Measurements from ENCODE around the gene MEDAG. TPM values are rescaled to one million over a fixed set of nuclear protein-coding genes. Genes with fewer than 3 reads are reported as not detected.
A peak's percentile ranks its signal among the peaks of the same experiment; 100 is the strongest.
"Not testable (repeated sequence)": the region's sequence is repeated elsewhere in the genome, so short reads cannot be mapped to it uniquely, and the experiment has no call there.

MEDAG gene
- polyA plus RNA-seq, 4 donors, result 0.34 to 21.4 (median 1.6) TPM

GRCh38 chr13:30923418-30923817 is 17.3 kb downstream of the MEDAG start:
- WGBS, 3 donors, result 75 to 98% (median 76%) methylated on average over 1 of the region's 1 CpG
- H3K27ac ChIP-seq (ENCODE audit: low read depth in 1 of 3, low read length in 2 of 3), result no peak overlapping the region
- no peak for FAIRE-seq

GRCh38 chr13:30924721-30925120 is 18.6 kb downstream of the MEDAG start:
- DNase-seq (no peak), FAIRE-seq (no peak)
- Histone ChIP-seq H3K27ac (ENCODE audit: low read depth in 1 of 3, low read length in 2 of 3) (no peak overlapping the region), H3K9me3 (ENCODE audit: control insufficient read depth in 2 of 2, insufficient read depth in 1 of 2, low read depth in 1 of 2, low read length in 1 of 2) (no peaks in the 10 kb centered on the region), H3K27me3 (ENCODE audit: control insufficient read depth in 3 of 3, insufficient read depth in 3 of 3, low read length in 3 of 3) (peaks cover 0 to 4% (median 0%) of the 10 kb centered on the region in 3 donors), H3K4me3 (ENCODE audit: low read depth in 1 of 3, low read length in 3 of 3) (no peak overlapping the region), H3K4me1 (ENCODE audit: control insufficient read depth in 3 of 3, insufficient read depth in 2 of 3, low read depth in 1 of 3, low read length in 2 of 3) (no peaks in the 10 kb centered on the region), H3K36me3 (ENCODE audit: control insufficient read depth in 3 of 3, insufficient read depth in 2 of 3, low read depth in 1 of 3, low read length in 3 of 3) (no peaks in the 10 kb centered on the region)
- WGBS, 3 donors, result 59 to 77% (median 69%) methylated on average over 3 of the region's 3 CpGs

More at GRCh38 chr13:30923418-30923817, 17.3 kb downstream of the MEDAG start:
- no peak for DNase-seq
- H3K9me3 ChIP-seq (ENCODE audit: control insufficient read depth in 2 of 2, insufficient read depth in 1 of 2, low read depth in 1 of 2, low read length in 1 of 2), result no peaks in the 10 kb centered on the region
- no peak overlapping the region for H3K4me3 ChIP-seq (ENCODE audit: low read depth in 1 of 3, low read length in 3 of 3)
- H3K4me1 ChIP-seq (ENCODE audit: control insufficient read depth in 3 of 3, insufficient read depth in 2 of 3, low read depth in 1 of 3, low read length in 2 of 3), result no peaks in the 10 kb centered on the region
- H3K36me3 ChIP-seq (ENCODE audit: control insufficient read depth in 3 of 3, insufficient read depth in 2 of 3, low read depth in 1 of 3, low read length in 3 of 3), result no peaks in the 10 kb centered on the region
- H3K27me3 ChIP-seq (ENCODE audit: control insufficient read depth in 3 of 3, insufficient read depth in 3 of 3, low read length in 3 of 3), result no peaks in the 10 kb centered on the region

GRCh38 chr13:30925429-30925828 is 19.4 kb downstream of the MEDAG start:
- Histone ChIP-seq H3K27ac (ENCODE audit: low read depth in 1 of 3, low read length in 2 of 3) (no peak overlapping the region), H3K36me3 (ENCODE audit: control insufficient read depth in 3 of 3, insufficient read depth in 2 of 3, low read depth in 1 of 3, low read length in 3 of 3) (no peaks in the 10 kb centered on the region), H3K4me1 (ENCODE audit: control insufficient read depth in 3 of 3, insufficient read depth in 2 of 3, low read depth in 1 of 3, low read length in 2 of 3) (no peaks in the 10 kb centered on the region), H3K27me3 (ENCODE audit: control insufficient read depth in 3 of 3, insufficient read depth in 3 of 3, low read length in 3 of 3) (peaks cover 0 to 4% (median 2%) of the 10 kb centered on the region in 3 donors), H3K9me3 (ENCODE audit: control insufficient read depth in 2 of 2, insufficient read depth in 1 of 2, low read depth in 1 of 2, low read length in 1 of 2) (no peaks in the 10 kb centered on the region), H3K4me3 (ENCODE audit: low read depth in 1 of 3, low read length in 3 of 3) (no peak overlapping the region)
- no peak for FAIRE-seq
- DNase-seq, result no peak
- WGBS, 3 donors, result 63 to 74% (median 73%) methylated on average over 1 of the region's 1 CpG

- no peaks in the 10 kb centered on the region for H3K36me3 ChIP-seq (ENCODE audit: control insufficient read depth in 3 of 3, insufficient read depth in 2 of 3, low read depth in 1 of 3, low read length in 3 of 3)
- DNase-seq (no peak), FAIRE-seq (no peak)
- no peak overlapping the region for H3K4me3 ChIP-seq (ENCODE audit: low read depth in 1 of 3, low read length in 3 of 3)
- no peaks in the 10 kb centered on the region for H3K4me1 ChIP-seq (ENCODE audit: control insufficient read depth in 3 of 3, insufficient read depth in 2 of 3, low read depth in 1 of 3, low read length in 2 of 3)
- H3K27me3 ChIP-seq (ENCODE audit: control insufficient read depth in 3 of 3, insufficient read depth in 3 of 3, low read length in 3 of 3), result peaks cover 0 to 4% (median 4%) of the 10 kb centered on the region in 3 donors
- H3K27ac ChIP-seq (ENCODE audit: low read depth in 1 of 3, low read length in 2 of 3), result no peak overlapping the region
- WGBS, 3 donors, result 74 to 86% (median 80%) methylated on average over 3 of the region's 3 CpGs
- no peaks in the 10 kb centered on the region for H3K9me3 ChIP-seq (ENCODE audit: control insufficient read depth in 2 of 2, insufficient read depth in 1 of 2, low read depth in 1 of 2, low read length in 1 of 2)
Measured at GRCh38 chr13:30926781-30927180, 20.7 kb downstream of the MEDAG start.

GRCh38 chr13:30927188-30927587 is 21.1 kb downstream of the MEDAG start:
- not testable (repeated sequence) for H3K4me3 ChIP-seq (ENCODE audit: low read depth in 1 of 3, low read length in 3 of 3); H3K36me3 ChIP-seq (ENCODE audit: control insufficient read depth in 3 of 3, insufficient read depth in 2 of 3, low read depth in 1 of 3, low read length in 3 of 3); DNase-seq; FAIRE-seq; H3K27me3 ChIP-seq (ENCODE audit: control insufficient read depth in 3 of 3, insufficient read depth in 3 of 3, low read length in 3 of 3); H3K4me1 ChIP-seq (ENCODE audit: control insufficient read depth in 3 of 3, insufficient read depth in 2 of 3, low read depth in 1 of 3, low read length in 2 of 3); H3K27ac ChIP-seq (ENCODE audit: low read depth in 1 of 3, low read length in 2 of 3); H3K9me3 ChIP-seq (ENCODE audit: control insufficient read depth in 2 of 2, insufficient read depth in 1 of 2, low read depth in 1 of 2, low read length in 1 of 2)
- WGBS, 3 donors, result 72 to 75% (median 72%) methylated on average over 3 of the region's 3 CpGs

GRCh38 chr13:30927595-30927994 is 21.5 kb downstream of the MEDAG start:
- WGBS, 3 donors, result 76 to 87% (median 80%) methylated on average over 1 of the region's 1 CpG
- H3K36me3 ChIP-seq (ENCODE audit: control insufficient read depth in 3 of 3, insufficient read depth in 2 of 3, low read depth in 1 of 3, low read length in 3 of 3), result no peaks in the 10 kb centered on the region
- FAIRE-seq (no peak), DNase-seq (no peak)
- no peaks in the 10 kb centered on the region for H3K9me3 ChIP-seq (ENCODE audit: control insufficient read depth in 2 of 2, insufficient read depth in 1 of 2, low read depth in 1 of 2, low read length in 1 of 2)
- no peak overlapping the region for H3K4me3 ChIP-seq (ENCODE audit: low read depth in 1 of 3, low read length in 3 of 3)
- no peaks in the 10 kb centered on the region for H3K4me1 ChIP-seq (ENCODE audit: control insufficient read depth in 3 of 3, insufficient read depth in 2 of 3, low read depth in 1 of 3, low read length in 2 of 3)
- H3K27me3 ChIP-seq (ENCODE audit: control insufficient read depth in 3 of 3, insufficient read depth in 3 of 3, low read length in 3 of 3), result peaks cover 0 to 11% (median 6%) of the 10 kb centered on the region in 3 donors
- no peak overlapping the region for H3K27ac ChIP-seq (ENCODE audit: low read depth in 1 of 3, low read length in 2 of 3)

- DNase-seq (no peak), FAIRE-seq (no peak)
- H3K9me3 ChIP-seq (ENCODE audit: control insufficient read depth in 2 of 2, insufficient read depth in 1 of 2, low read depth in 1 of 2, low read length in 1 of 2), result no peaks in the 10 kb centered on the region
- H3K27ac ChIP-seq (ENCODE audit: low read depth in 1 of 3, low read length in 2 of 3), result no peak overlapping the region
- no peaks in the 10 kb centered on the region for H3K36me3 ChIP-seq (ENCODE audit: control insufficient read depth in 3 of 3, insufficient read depth in 2 of 3, low read depth in 1 of 3, low read length in 3 of 3)
- peaks cover 0 to 21% (median 6%) of the 10 kb centered on the region in 3 donors for H3K27me3 ChIP-seq (ENCODE audit: control insufficient read depth in 3 of 3, insufficient read depth in 3 of 3, low read length in 3 of 3)
- WGBS, 3 donors, result 65 to 77% (median 65%) methylated on average over 5 of the region's 5 CpGs
- no peaks in the 10 kb centered on the region for H3K4me1 ChIP-seq (ENCODE audit: control insufficient read depth in 3 of 3, insufficient read depth in 2 of 3, low read depth in 1 of 3, low read length in 2 of 3)
- H3K4me3 ChIP-seq (ENCODE audit: low read depth in 1 of 3, low read length in 3 of 3), result no peak overlapping the region
Measured at GRCh38 chr13:30928978-30929377, 22.9 kb downstream of the MEDAG start.

- Histone ChIP-seq H3K4me3 (ENCODE audit: low read depth in 1 of 3, low read length in 3 of 3) (no peak within 1 kb of the TSS), H3K9me3 (ENCODE audit: control insufficient read depth in 2 of 2, insufficient read depth in 1 of 2, low read depth in 1 of 2, low read length in 1 of 2) (no peaks in the 10 kb centered on the region), H3K27me3 (ENCODE audit: control insufficient read depth in 3 of 3, insufficient read depth in 3 of 3, low read length in 3 of 3) (peaks cover 0 to 23% (median 8%) of the 10 kb centered on the region in 3 donors), H3K27ac (ENCODE audit: low read depth in 1 of 3, low read length in 2 of 3) (no peak within 1 kb of the TSS), H3K36me3 (ENCODE audit: control insufficient read depth in 3 of 3, insufficient read depth in 2 of 3, low read depth in 1 of 3, low read length in 3 of 3) (no peaks in the 10 kb centered on the region), H3K4me1 (ENCODE audit: control insufficient read depth in 3 of 3, insufficient read depth in 2 of 3, low read depth in 1 of 3, low read length in 2 of 3) (no peaks in the 10 kb centered on the region)
- peak in 1 of 2 donors; percentile 9 for DNase-seq
- WGBS, 3 donors, result 28 to 39% (median 30%) methylated on average over 32 of the region's 32 CpGs
- FAIRE-seq, result no peak
Measured at GRCh38 chr13:30932481-30933353, 26.6 kb downstream of the MEDAG start, which contains the start of gene TEX26. TSS of gene TEX26 (plus strand) at chr13:30932656. CDS start at chr13:30932716, 60 bp downstream.

Data from small intestine (tissue), 7 donors.